HepG2 (cell line): ENCODE measurements around the gene CD19. TPM values are rescaled to one million over a fixed set of nuclear protein-coding genes. Genes with fewer than 3 reads are reported as not detected.

Source experiments
- CERS6 ChIP-seq: sonication (generic); formaldehyde crosslinking; IDR thresholded peaks from 2 replicates; pipeline ENCODE4 v1.5.0; 2020; ENCODE audit warnings: missing genetic modification reagents
- IRX3 ChIP-seq: sonication (generic); formaldehyde crosslinking; IDR thresholded peaks from 2 replicates; pipeline ENCODE4 v1.8.1; 2023; ENCODE audit warnings: mild to moderate bottlenecking, low read depth, missing genetic modification reagents, borderline replicate concordance
- MAFK ChIP-seq, 2 experiments: IDR thresholded peaks in 1 of 2; conservative IDR thresholded peaks in 1 of 2; 2 replicates each; pipeline ENCODE4 v1.6.1; 2011; ENCODE audit warnings: improper control_type of control experiment in 2 of 2, low read length in 2 of 2
- MED8 ChIP-seq: sonication (generic); formaldehyde crosslinking; IDR thresholded peaks from 2 replicates; pipeline ENCODE4 v1.8.1; 2023; ENCODE audit warnings: mild to moderate bottlenecking, missing genetic modification reagents; ENCODE audit not compliant: insufficient replicate concordance
- NFE2 ChIP-seq: sonication (generic); formaldehyde crosslinking; IDR thresholded peaks from 2 replicates; pipeline ENCODE4 v1.4.0; 2020; ENCODE audit warnings: missing genetic modification reagents
- RBM39 ChIP-seq: fragments of 200-400 bp; formaldehyde crosslinking; IDR thresholded peaks from one replicate; pipeline ENCODE4 v1.6.1; 2018; ENCODE audit warnings: antibody characterized with exemption, mild to moderate bottlenecking, low read depth, low read length; ENCODE audit not compliant: poor library complexity, severe bottlenecking
- ZFP82 ChIP-seq: sonication (generic); formaldehyde crosslinking; IDR thresholded peaks from 2 replicates; pipeline ENCODE4 v1.5.1; 2020; ENCODE audit warnings: mild to moderate bottlenecking, missing genetic modification reagents, borderline replicate concordance
- ZFX ChIP-seq: sonication (generic); formaldehyde crosslinking; IDR thresholded peaks from 2 replicates; pipeline ENCODE4 v1.4.0; 2020; ENCODE audit warnings: mild to moderate bottlenecking, low read depth, missing genetic modification reagents, moderate library complexity
- ZNF253 ChIP-seq: sonication (generic); formaldehyde crosslinking; IDR thresholded peaks from 2 replicates; pipeline ENCODE4 v1.8.0; 2022; ENCODE audit warnings: mild to moderate bottlenecking, missing genetic modification reagents, borderline replicate concordance
- ZNF280D ChIP-seq: sonication (generic); formaldehyde crosslinking; IDR thresholded peaks from 2 replicates; pipeline ENCODE4 v1.5.1; 2020; ENCODE audit warnings: mild to moderate bottlenecking, missing genetic modification reagents
- ZNF414 ChIP-seq: sonication (generic); formaldehyde crosslinking; IDR thresholded peaks from 2 replicates; pipeline ENCODE4 v1.5.0; 2020; ENCODE audit warnings: missing genetic modification reagents
- ZNF674 ChIP-seq: sonication (generic); formaldehyde crosslinking; IDR thresholded peaks from 2 replicates; pipeline ENCODE4 v1.5.0; 2020; ENCODE audit warnings: low read depth, mild to moderate bottlenecking, missing genetic modification reagents
- ZUFSP ChIP-seq: sonication (generic); formaldehyde crosslinking; IDR thresholded peaks from 2 replicates; pipeline ENCODE4 v1.9.0; 2021; ENCODE audit warnings: missing genetic modification reagents, mild to moderate bottlenecking, borderline replicate concordance
- polyA plus RNA-seq, 8 experiments: library from polyadenylated mRNA; depleted of rRNA in 3 of 8; stranded (reverse) in 7 of 8; unstranded in 1 of 8; fragments of >200 nt; fragmentation: Illumina TruSeq in 4 of 8; extraction: Trizol in 4 of 8; gene quantifications; 2 replicates each; pipeline versions ENCODE4 v1.2.1 to v1.2.3, GENCODE V29; 2011 to 2016; ENCODE audit warnings: low read depth in 4 of 8, missing spikeins in 1 of 8, mixed read lengths in 1 of 8; ENCODE audit not compliant: insufficient read depth in 1 of 8
- total RNA-seq, 5 experiments: library from RNA; depleted of rRNA; stranded (reverse); fragments of >200 nt; fragmentation: Illumina TruSeq; extraction: Trizol; gene quantifications; 2 replicates each; pipeline ENCODE4 v1.2.3, GENCODE V29; 2016; ENCODE audit warnings: low read depth in 1 of 5
- TF ChIP-seq, protein P1 (sequence below): sonication (generic); formaldehyde crosslinking; IDR thresholded peaks from 2 replicates; pipeline ENCODE4 v1.8.0; 2022; ENCODE audit warnings: missing genetic modification reagents, low read depth, mild to moderate bottlenecking, borderline replicate concordance
- TF ChIP-seq, protein P2 (sequence below): IDR thresholded peaks from 2 replicates; pipeline ENCODE4 v1.6.1; 2016; ENCODE audit warnings: missing genetic modification reagents, missing compliant biosample characterization
- TF ChIP-seq, protein P3 (sequence below): fragments of 450-650 bp; IDR thresholded peaks from 2 replicates; pipeline ENCODE4 v1.6.1; 2016

The CD19 gene
- total and polyA plus RNA-seq, 2 of the 13 experiments (the other 11 are each of a cell fraction or from before 2014, with no cell fraction given): 0.55 to 1.1 TPM

DNA sequence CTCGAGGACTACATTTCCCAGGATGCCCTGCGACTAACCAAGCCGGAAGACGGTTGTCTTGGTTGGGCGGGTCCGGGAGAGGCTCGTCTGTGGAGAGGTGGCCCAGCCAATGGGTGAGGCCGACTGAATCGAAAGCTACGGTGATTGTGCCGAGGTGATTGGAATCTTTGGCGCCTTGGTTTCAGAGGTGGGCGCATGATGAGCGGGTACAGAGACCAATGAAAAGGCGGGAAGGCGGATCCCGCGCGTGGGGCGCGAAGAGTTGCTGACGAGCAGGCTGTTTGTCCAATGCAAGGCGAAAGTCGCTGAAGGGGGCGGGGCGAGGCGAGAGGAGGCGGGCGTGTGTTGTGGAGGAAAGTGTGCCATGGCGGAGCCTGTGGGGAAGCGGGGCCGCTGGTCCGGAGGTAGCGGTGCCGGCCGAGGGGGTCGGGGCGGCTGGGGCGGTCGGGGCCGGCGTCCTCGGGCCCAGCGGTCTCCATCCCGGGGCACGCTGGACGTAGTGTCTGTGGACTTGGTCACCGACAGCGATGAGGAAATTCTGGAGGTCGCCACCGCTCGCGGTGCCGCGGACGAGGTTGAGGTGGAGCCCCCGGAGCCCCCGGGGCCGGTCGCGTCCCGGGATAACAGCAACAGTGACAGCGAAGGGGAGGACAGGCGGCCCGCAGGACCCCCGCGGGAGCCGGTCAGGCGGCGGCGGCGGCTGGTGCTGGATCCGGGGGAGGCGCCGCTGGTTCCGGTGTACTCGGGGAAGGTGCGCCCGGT, 19.1 kb downstream of the CD19 start, which contains the start of gene NFATC2IP (continued):
- no peak for TF ChIP-seq CERS6 (CRISPR knock-in tag)
- TF ChIP-seq, protein P1, sequence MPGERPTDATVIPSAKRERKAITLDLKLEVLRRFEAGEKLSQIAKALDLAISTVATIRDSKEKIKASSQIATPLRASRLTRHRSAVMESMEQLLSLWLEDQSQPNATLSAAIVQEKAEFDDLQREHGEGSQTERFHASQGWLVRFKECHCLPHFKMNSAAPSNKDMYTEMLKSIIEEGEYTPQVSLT (CRISPR knock-in tag): no peak
- no peak for TF ChIP-seq ZNF414
- TF ChIP-seq ZFP82 (CRISPR knock-in tag): no peak
- TF ChIP-seq NFE2 (CRISPR knock-in tag): no peak
- TF ChIP-seq ZNF674 (CRISPR knock-in tag): no peak
- TF ChIP-seq MAFK (conservative IDR thresholded peaks at IDR 0.05 in 1 of 2, IDR thresholded peaks at IDR 0.05 in 1 of 2; ENCODE audit: low read length in 2 of 2): no peak; a peak in 1 of 4 replicates
- TF ChIP-seq, protein P2, sequence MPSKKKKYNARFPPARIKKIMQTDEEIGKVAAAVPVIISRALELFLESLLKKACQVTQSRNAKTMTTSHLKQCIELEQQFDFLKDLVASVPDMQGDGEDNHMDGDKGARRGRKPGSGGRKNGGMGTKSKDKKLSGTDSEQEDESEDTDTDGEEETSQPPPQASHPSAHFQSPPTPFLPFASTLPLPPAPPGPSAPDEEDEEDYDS (CRISPR knock-in tag): peak; percentile 69; the same call in 1 of the 2 replicates
- peak; percentile 79; the same call in 1 of the 2 replicates for TF ChIP-seq ZFX (CRISPR knock-in tag)
- TF ChIP-seq RBM39: peak; percentile 10
- peak; percentile 69; the same call in 1 of the 2 replicates for TF ChIP-seq IRX3 (CRISPR knock-in tag)
- TF ChIP-seq ZNF253 (CRISPR knock-in tag): peak; percentile 28; the same call in 1 of the 2 replicates
- TF ChIP-seq, protein P3, sequence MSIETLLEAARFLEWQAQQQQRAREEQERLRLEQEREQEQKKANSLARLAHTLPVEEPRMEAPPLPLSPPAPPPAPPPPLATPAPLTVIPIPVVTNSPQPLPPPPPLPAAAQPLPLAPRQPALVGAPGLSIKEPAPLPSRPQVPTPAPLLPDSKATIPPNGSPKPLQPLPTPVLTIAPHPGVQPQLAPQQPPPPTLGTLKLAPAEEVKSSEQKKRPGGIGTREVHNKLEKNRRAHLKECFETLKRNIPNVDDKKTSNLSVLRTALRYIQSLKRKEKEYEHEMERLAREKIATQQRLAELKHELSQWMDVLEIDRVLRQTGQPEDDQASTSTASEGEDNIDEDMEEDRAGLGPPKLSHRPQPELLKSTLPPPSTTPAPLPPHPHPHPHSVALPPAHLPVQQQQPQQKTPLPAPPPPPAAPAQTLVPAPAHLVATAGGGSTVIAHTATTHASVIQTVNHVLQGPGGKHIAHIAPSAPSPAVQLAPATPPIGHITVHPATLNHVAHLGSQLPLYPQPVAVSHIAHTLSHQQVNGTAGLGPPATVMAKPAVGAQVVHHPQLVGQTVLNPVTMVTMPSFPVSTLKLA: peak; percentile 80
- no peak for TF ChIP-seq ZUFSP (CRISPR knock-in tag)
- no peak for TF ChIP-seq ZNF280D
- TF ChIP-seq MED8 (CRISPR knock-in tag): peak; percentile 5
